BLaER1 treated with 17β-estradiol and CSF1 and Interleukin-3, amounts not matched to agents 10 nM and 100 nM (cell line): Measurements from ENCODE around the gene LRIG2.

Experiments used
- H3K27ac ChIP-seq, 11 experiments: shearing (Covaris generic); formaldehyde crosslinking; 2 replicates each; pipeline ENCODE4 v1.8.1; 2022
- H3K27me3 ChIP-seq, 11 experiments: shearing (Covaris generic); formaldehyde crosslinking; 2 replicates each; pipeline ENCODE4 v1.8.1; 2022
- H3K36me3 ChIP-seq, 11 experiments: shearing (Covaris generic); formaldehyde crosslinking; 2 replicates each; pipeline ENCODE4 v1.8.1; 2022
- H3K4me1 ChIP-seq, 10 experiments: shearing (Covaris generic); formaldehyde crosslinking; 2 replicates each; pipeline ENCODE4 v1.8.1; 2022
- H3K4me2 ChIP-seq, 11 experiments: shearing (Covaris generic); formaldehyde crosslinking; 2 replicates each; pipeline ENCODE4 v1.8.1; 2022
- H3K4me3 ChIP-seq, 10 experiments: shearing (Covaris generic); formaldehyde crosslinking; 2 replicates each; pipeline ENCODE4 v1.8.1; 2022
- H3K9ac ChIP-seq, 11 experiments: shearing (Covaris generic); formaldehyde crosslinking; 2 replicates each; pipeline ENCODE4 v1.8.1; 2022
- H3K9me3 ChIP-seq, 11 experiments: shearing (Covaris generic); formaldehyde crosslinking; replicated peaks in 1 of 11; 2 replicates each; pipeline ENCODE4 v1.8.1; 2022
- H4K20me1 ChIP-seq, 11 experiments: shearing (Covaris generic); formaldehyde crosslinking; 2 replicates each; pipeline ENCODE4 v1.8.1; 2022
- Cebpa-rat ChIP-seq, 11 experiments: shearing (Covaris generic); IDR thresholded peaks; 2 replicates each; pipeline ENCODE4 v1.8.1; 2022

Gene LRIG2

DNA sequence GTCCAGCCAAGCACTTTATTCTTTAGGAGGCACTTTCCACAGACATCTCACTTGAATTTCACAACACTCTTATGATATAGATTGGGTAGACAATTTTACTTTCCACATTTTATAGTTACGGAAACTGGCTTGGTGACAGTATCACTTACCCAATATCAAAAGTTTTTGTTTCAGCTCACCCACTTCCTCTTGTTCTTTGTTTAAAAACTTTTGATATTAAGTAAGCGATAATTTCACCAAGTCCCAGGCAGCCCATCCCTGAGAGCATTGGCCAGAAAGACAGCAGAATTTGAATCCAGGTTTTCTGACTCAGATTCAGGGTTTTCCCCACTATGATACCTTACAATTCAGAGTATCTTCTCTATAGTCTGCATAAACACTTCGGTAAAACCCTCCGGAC is 60.0 kb downstream of the LRIG2 start:
- Histone ChIP-seq H3K27me3 (no peaks in the 10 kb centered on the region), H3K36me3 (peaks cover 2 to 28% (median 17%) of the 10 kb centered on the region in 11 experiments; a peak in 17 of 22 replicates), H3K9me3 (no peaks in the 10 kb centered on the region), H3K27ac (peak overlapping the region in 3 of 11 experiments; percentile 8 to 52 (median 46); a peak in 4 of 22 replicates), H3K4me2 (peak overlapping the region in 2 of 11 experiments; percentile 31 to 40; a peak in 2 of 22 replicates), H3K9ac (no peak overlapping the region), H3K4me3 (no peak overlapping the region), H4K20me1 (no peaks in the 10 kb centered on the region; a peak in 1 of 22 replicates), H3K4me1 (peaks cover 0 to 49% (median 0%) of the 10 kb centered on the region in 10 experiments; a peak in 6 of 20 replicates)
- no peak for TF ChIP-seq Cebpa-rat (IDR thresholded peaks at IDR 0.05)

DNA sequence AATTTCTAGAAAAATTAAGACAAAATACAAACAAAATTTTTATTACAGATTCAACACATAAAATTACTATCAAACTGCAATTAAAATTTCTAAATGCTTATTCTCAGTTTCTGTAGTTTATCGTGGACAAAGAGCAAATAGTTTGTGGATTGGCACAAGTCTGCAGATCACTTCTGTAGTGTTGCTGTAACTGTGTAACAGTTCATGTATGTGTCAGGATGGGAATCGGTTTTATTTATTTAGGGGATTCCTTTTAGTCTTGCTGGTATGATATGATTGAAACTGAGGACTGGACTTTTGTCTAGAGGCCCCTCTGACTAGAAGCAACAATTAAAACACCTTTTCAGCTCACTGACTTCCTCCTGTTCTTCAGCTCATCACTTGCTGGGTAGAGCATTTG is 60.8 kb downstream of the LRIG2 start:
- TF ChIP-seq Cebpa-rat (IDR thresholded peaks at IDR 0.05), result no peak

GRCh38 chr1:113135460-113135859 is 62.5 kb downstream of the LRIG2 start:
- H3K27me3 ChIP-seq, result no peaks in the 10 kb centered on the region
- TF ChIP-seq Cebpa-rat (IDR thresholded peaks at IDR 0.05), result no peak
- no peak overlapping the region for H3K9ac ChIP-seq
- no peaks in the 10 kb centered on the region for H3K9me3 ChIP-seq
- H4K20me1 ChIP-seq, result no peaks in the 10 kb centered on the region
- H3K4me3 ChIP-seq, result no peak overlapping the region
- H3K4me2 ChIP-seq, result no peak overlapping the region
- H3K27ac ChIP-seq, result no peak overlapping the region
- H3K4me1 ChIP-seq, result peaks cover 0 to 56% (median 0%) of the 10 kb centered on the region in 10 experiments; a peak in 7 of 20 replicates
- peaks cover 0 to 5% (median 0%) of the 10 kb centered on the region in 11 experiments; a peak in 1 of 22 replicates for H3K36me3 ChIP-seq

More for the DNA sequence above, 60.8 kb downstream of the LRIG2 start:
- no peak overlapping the region for H3K4me3 ChIP-seq
- H3K36me3 ChIP-seq, result peaks cover 0 to 21% (median 10%) of the 10 kb centered on the region in 11 experiments; a peak in 11 of 22 replicates
- peak overlapping the region in 2 of 11 experiments; percentile 24 to 46; a peak in 2 of 22 replicates for H3K27ac ChIP-seq
- H3K27me3 ChIP-seq, result no peaks in the 10 kb centered on the region
- peak overlapping the region in 1 of 11 experiments; percentile 0; a peak in 1 of 22 replicates for H3K9ac ChIP-seq
- H3K4me2 ChIP-seq, result no peak overlapping the region
- H4K20me1 ChIP-seq, result no peaks in the 10 kb centered on the region; a peak in 1 of 22 replicates
- peaks cover 0 to 53% (median 0%) of the 10 kb centered on the region in 10 experiments; a peak in 6 of 20 replicates for H3K4me1 ChIP-seq
- no peaks in the 10 kb centered on the region for H3K9me3 ChIP-seq

- Histone ChIP-seq H3K9ac (no peak overlapping the region), H3K4me3 (no peak overlapping the region), H3K27me3 (no peaks in the 10 kb centered on the region), H3K4me1 (peaks cover 4 to 63% (median 9%) of the 10 kb centered on the region in 10 experiments; a peak in 17 of 20 replicates), H4K20me1 (no peaks in the 10 kb centered on the region), H3K36me3 (peaks cover 0 to 5% (median 0%) of the 10 kb centered on the region in 11 experiments; a peak in 1 of 22 replicates), H3K9me3 (no peaks in the 10 kb centered on the region), H3K27ac (no peak overlapping the region), H3K4me2 (no peak overlapping the region)
- no peak for TF ChIP-seq Cebpa-rat (IDR thresholded peaks at IDR 0.05)
Measured at GRCh38 chr1:113136476-113136875, 63.5 kb downstream of the LRIG2 start.

GRCh38 chr1:113137563-113137962 is 64.6 kb downstream of the LRIG2 start:
- no peaks in the 10 kb centered on the region for H4K20me1 ChIP-seq
- no peak overlapping the region for H3K4me2 ChIP-seq
- H3K4me1 ChIP-seq, result peaks cover 9 to 66% (median 20%) of the 10 kb centered on the region in 10 experiments
- H3K27me3 ChIP-seq, result no peaks in the 10 kb centered on the region
- no peak overlapping the region for H3K27ac ChIP-seq
- H3K36me3 ChIP-seq, result no peaks in the 10 kb centered on the region
- no peak for TF ChIP-seq Cebpa-rat (IDR thresholded peaks at IDR 0.05)
- H3K4me3 ChIP-seq, result no peak overlapping the region
- H3K9me3 ChIP-seq, result no peaks in the 10 kb centered on the region
- H3K9ac ChIP-seq, result no peak overlapping the region

DNA sequence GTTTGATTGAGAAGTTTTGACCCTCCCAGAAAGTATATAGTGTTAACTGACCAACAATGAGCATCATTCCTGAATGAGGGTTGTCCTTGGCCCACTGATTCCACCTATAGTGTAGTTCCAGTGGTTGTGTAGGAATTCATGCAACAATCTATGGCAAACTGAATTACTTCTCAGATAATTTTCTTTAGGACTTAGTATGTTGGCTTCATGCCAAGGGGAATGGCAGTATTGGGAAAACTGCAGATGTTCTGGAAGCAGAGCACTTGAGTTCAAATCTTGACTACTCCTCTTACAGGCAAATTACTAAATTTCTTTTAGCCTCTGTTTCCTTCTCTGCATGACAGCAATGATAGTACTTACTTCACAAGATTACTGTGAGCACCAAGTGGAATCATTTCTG is 65.8 kb downstream of the LRIG2 start:
- Histone ChIP-seq H3K4me3 (no peak overlapping the region), H3K9me3 (no peaks in the 10 kb centered on the region), H3K4me2 (0 out of 22 replicates have a peak overlapping the region, but pooled peaks of 2 of the 11 experiments have one; percentile 2 to 6), H4K20me1 (no peaks in the 10 kb centered on the region), H3K27ac (no peak overlapping the region), H3K36me3 (no peaks in the 10 kb centered on the region), H3K27me3 (no peaks in the 10 kb centered on the region), H3K9ac (peak overlapping the region in 1 of 11 experiments; percentile 38; a peak in 2 of 22 replicates), H3K4me1 (peaks cover 16 to 63% (median 27%) of the 10 kb centered on the region in 10 experiments)
- TF ChIP-seq Cebpa-rat (IDR thresholded peaks at IDR 0.05), result no peak

- no peaks in the 10 kb centered on the region for H3K36me3 ChIP-seq
- no peak overlapping the region for H3K4me3 ChIP-seq
- peak overlapping the region in 1 of 11 experiments; percentile 69; a peak in 1 of 22 replicates for H3K27ac ChIP-seq
- no peaks in the 10 kb centered on the region for H4K20me1 ChIP-seq
- peak overlapping the region in 3 of 11 experiments; percentile 28 to 43 (median 38); a peak in 5 of 22 replicates for H3K9ac ChIP-seq
- peaks cover 16 to 56% (median 27%) of the 10 kb centered on the region in 10 experiments for H3K4me1 ChIP-seq
- H3K9me3 ChIP-seq, result no peaks in the 10 kb centered on the region
- no peaks in the 10 kb centered on the region for H3K27me3 ChIP-seq
- TF ChIP-seq Cebpa-rat (IDR thresholded peaks at IDR 0.05), result no peak
- peak overlapping the region in 4 of 11 experiments; percentile 79 to 92 (median 90); a peak in 8 of 22 replicates for H3K4me2 ChIP-seq
Measured at GRCh38 chr1:113140176-113140575, 67.2 kb downstream of the LRIG2 start.

GRCh38 chr1:113140588-113141446 is 67.8 kb downstream of the LRIG2 start:
- Histone ChIP-seq H3K27me3 (no peaks in the 10 kb centered on the region), H3K27ac (peak overlapping the region in 8 of 11 experiments; percentile 5 to 69 (median 40); a peak in 14 of 22 replicates), H3K9ac (peak overlapping the region in 5 of 11 experiments; percentile 15 to 43 (median 28); a peak in 6 of 22 replicates), H4K20me1 (no peaks in the 10 kb centered on the region), H3K4me1 (peaks cover 16 to 56% (median 27%) of the 10 kb centered on the region in 10 experiments), H3K4me2 (peak overlapping the region; percentile 6 to 92 (median 48); a peak in 20 of 22 replicates), H3K36me3 (no peaks in the 10 kb centered on the region), H3K4me3 (peak overlapping the region in 2 of 10 experiments; percentile 9 to 35; a peak in 2 of 20 replicates), H3K9me3 (no peaks in the 10 kb centered on the region)
- TF ChIP-seq Cebpa-rat (IDR thresholded peaks at IDR 0.05), result no peak
